GM21786 (cell line): ENCODE data around the gene MCC.

Experiments
- ATAC-seq: cut with Tn5 transposase; IDR thresholded peaks from one replicate; pipeline ENCODE4 v1.9.1; 2021; ENCODE audit not compliant: unreplicated experiment

MCC gene

DNA sequence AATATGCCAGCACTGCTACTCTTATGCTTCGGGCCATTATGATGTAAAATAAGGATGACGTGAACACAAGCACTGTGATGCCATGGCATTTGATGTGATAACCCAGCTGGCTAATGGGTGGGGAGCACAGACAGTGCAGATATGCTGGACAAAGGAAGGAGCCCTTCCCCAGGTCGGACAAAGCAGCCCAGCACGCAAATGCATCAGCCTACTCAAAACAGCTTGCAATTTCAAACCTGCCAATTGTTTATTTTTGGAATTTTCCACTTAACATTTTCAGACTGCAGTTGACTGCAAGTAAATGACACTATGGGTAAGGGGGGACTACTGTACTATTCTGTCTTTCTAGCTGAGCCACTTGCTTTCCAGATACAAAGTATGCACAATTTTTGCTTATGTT lies 330.4 kb downstream of the MCC start:
- ATAC-seq, result no peak

DNA sequence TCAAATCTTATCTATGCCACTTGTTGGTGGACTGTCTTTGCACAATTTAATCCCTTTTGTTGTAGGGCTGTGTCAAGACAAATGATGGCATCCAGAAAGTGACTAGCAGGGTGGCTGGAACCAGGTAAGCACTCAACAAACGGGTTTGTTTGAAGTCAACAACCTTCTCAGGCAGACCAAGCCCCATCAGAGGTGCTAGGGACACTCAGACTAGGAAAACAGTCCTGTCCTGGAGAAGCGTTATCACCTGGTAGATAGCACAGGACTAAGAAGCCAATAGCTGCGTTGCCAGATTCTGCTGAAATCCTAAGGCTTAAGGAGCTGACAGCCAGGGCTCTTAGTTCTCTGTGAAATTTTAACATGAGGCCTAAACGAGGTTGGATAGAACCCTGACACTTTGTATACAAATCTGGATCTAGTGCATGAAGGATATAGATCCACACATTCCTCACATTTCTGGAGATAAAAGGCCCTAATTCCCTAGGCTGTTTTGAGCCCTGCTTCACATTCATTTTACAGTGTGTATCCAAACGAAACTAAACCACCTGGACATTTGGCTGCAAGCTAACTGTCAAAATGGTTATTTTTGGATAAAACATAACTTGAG lies 331.9 kb downstream of the MCC start:
- no peak for ATAC-seq

DNA sequence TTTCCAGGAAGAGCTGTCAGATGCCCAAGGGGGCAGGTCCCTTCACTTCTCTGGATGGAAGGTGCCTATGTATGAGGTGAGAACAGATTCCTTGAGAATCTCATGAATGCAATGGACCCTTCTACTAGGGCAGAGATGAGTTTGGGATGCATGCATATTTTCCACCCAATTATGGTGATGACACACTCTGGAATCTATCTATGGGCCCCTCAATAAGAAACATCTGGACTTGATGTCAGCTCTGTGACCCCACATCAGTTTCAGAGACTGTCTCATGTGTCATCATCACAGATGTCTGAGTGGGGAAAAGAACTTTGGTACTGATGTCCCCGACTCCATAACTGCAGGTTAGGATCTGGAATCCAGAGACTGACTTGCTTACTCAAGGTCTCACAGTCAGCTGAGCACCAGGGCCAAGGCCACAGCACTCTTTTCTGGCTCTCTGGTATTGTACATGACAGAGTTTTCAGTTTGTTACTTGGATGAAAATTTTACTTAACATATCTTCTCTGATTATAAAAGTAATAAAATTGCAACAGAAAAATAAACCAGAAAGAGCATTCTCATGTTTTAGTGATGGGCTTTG lies 334.6 kb downstream of the MCC start:
- no peak for ATAC-seq

DNA sequence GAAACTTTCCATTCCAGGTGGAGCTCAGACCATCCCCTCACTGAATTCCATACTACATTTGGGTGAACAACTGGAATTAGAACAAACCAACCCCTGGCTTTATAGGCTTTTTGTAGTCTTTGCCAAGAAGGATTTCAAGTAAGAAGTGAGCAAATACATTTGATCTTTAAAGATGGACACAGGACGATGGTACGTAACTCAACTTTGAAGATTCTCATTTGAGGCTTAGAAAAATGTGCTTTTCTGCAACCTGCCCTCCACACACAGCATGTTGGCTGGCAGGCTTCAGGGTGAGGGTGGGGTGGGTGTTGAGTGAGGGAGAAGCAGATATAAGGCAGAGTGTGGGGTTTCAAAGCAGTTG lies 335.9 kb downstream of the MCC start:
- ATAC-seq, result no peak

DNA sequence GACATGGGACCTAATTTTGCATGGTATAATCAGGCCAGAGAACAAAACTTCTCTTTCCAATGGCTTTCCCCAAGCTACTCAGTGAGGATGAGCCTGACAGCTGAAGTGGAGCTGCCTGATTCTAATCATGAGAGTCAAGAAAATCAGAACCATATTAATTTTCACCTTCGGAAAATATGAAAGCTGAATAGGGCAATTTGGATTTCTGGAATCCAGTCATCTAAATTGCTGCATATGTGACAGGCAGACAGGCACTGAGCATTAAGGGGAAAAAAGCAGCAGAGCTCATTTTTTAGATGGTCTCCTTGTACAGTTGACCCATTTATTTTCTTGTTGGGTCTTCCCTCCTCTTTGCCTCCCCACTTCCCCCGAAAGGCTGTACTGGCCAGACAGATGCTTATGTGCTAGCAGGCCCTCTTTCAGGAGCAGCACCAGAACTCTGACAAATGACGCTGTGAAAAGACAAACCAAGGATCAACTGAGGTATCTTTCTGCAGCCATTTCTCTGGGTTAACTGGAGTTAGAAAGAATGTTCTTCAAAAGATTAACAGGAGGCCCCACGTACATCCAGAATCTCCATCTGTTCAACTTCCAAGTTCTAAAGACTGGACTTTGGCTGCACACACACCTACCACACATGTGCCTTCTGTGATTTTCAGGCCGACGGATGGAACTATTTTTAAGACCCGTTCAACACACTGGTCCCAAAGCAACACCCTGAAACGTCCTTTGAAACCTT lies 336.4 kb downstream of the MCC start:
- no peak for ATAC-seq

DNA sequence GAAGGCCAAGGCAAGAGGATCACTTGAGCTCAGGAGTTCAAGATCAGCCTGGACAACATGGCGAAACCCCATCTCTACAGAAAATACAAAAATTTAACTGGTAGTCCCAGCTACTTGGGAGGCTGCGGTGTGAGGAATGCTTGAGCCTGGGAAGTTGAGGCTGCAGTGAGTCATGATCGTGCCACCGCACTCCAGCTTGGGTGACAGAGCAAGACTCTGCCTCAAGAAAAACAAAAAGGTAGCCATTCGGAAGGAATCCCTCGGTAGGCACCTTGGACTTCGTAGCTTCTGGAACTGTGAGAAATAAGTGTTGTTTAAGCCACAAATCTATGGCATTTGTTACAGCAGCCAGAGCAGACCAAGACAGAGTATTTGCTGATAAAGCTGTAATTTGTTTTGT lies 337.4 kb downstream of the MCC start:
- no peak for ATAC-seq

DNA sequence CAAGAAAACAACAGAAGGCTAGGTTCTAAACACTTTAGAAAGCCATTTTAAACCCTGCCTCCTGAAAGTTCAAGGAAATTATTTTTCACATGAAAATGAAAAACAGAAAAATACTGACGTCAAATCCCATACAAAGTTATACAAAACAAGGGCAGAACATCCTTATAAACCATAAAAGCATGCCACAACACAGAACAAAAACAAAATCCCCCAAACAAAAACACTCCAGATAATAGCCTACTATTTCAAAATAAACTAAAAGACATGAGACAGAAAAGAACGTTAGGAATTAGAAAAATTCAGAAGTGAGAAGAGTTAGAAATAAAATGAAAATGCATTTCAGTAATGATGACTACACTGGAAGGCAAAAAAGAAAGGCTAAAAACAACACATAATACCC lies 338.0 kb downstream of the MCC start:
- no peak for ATAC-seq

DNA sequence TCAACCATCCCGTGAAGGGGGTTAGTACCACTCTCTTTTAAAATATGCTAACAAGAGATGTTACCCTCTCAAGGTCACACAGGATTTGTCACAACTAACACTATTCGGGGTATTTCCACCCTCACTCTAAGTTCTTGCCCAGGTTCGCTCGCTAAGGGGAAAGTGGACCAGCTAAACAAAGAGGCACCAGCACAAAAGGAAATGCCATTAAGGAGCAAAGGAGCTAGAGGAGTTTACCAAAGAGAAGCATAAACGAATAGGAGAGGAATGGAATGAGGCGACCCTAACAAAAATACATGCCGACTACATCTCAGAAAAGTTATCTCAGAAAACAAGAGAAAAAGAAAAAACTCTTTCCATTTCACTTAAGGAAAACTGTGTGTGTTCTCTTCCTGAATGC lies 340.7 kb downstream of the MCC start:
- no peak for ATAC-seq

DNA sequence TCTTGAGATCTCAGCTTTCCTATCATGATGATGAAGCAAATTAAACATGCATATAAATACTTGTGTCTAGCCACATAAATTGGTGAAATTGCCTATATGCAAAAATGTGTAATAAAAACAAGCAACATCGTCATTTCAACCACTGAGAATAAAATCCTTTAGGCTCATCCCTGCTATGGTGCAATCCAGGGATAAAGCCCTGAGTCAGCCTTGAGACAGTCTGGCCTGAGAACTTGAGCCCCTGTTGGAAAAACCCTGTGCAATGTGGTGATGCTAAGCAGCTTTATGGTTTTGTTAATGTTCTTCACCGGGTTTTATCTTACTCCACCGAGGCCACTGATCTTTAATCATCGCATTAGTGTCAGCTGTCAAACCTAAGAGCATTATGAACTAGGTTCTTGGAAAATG lies 341.1 kb downstream of the MCC start:
- ATAC-seq, result no peak

DNA sequence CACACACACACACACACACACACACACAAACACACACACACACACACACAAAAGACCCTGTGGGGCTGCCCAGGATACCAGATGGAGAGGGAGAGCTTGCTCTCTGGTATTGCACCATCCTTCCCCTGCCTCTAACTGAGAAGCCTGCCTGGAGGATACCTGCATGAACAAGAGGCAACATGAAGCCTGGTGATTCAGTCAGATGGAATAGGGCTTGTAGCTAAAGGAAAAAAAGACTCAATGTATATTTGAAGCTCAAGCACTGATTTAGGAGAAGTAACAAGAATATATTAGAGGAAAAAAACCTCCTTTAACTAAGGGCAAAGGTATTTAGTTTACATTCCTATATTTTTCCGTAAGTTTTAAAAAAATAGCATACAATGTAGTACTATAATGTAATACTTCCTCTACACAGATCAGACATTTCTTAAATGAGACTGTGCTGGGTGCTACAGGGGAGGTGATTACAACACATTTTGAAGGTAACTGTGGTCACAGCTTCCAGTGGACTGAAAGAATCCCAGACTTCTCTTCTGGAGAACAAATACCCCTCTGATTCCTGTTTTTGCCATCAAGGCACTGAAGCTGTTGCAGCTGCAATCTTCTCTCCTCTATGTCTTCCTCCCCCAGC lies 342.4 kb downstream of the MCC start:
- ATAC-seq, result no peak

DNA sequence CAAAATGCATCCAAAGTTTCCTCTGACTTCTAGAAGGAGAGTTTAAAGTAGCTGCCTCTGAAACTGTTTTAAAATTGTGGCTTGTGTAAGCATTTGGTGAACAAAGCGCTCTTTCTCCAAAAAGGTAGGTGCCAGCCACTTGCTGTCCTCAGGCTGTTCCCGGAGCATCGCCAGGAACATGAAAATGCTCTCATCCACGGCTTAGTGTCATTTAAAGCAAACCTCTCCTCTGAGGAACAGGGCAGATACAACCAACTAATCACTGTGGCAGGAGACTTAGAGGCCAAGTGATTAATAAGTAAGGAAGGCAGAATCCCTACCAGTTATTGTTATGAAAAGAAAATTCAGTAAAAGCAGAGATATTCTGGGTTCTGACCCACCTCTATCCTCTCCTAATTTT lies 346.1 kb downstream of the MCC start:
- no peak for ATAC-seq

DNA sequence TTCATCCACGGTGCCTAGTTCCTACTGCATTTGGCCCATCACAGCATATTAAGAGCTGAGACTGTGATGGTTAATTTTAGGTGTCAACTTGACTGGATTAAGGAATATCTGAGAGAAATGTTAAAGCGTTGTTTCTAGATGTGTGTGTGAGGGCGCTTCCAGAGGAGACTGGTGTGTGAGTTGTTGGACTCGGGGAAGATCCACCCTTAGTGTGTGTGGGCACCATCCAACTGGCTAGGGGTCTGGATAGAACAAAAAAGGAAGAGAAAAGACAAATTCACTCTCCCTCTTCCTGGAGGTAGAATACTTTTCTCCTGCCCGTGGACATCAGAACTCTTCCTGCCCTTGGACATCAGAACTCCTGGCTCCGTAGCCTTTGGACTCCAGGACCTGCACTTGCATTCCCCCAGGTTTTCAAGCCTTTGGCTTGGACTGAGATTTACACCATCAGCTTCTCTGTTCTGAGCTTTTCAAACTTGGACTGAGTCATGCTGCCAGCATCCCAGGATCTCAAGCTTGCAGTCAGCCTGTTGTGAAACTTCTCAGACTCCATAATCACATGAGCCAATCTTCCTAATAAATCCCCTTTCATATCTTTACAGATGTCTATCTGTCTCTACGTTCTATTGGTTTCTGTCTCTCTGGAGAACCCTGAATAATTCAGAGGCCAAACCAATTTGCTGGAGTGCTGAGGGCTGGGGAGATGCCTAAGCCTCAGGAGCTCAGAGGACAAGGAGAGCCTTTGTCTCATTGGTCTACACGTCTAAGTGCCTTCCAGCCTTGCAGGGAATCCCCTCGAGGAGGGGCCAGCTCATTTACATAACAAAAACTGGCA lies 347.2 kb downstream of the MCC start:
- ATAC-seq, result no peak

DNA sequence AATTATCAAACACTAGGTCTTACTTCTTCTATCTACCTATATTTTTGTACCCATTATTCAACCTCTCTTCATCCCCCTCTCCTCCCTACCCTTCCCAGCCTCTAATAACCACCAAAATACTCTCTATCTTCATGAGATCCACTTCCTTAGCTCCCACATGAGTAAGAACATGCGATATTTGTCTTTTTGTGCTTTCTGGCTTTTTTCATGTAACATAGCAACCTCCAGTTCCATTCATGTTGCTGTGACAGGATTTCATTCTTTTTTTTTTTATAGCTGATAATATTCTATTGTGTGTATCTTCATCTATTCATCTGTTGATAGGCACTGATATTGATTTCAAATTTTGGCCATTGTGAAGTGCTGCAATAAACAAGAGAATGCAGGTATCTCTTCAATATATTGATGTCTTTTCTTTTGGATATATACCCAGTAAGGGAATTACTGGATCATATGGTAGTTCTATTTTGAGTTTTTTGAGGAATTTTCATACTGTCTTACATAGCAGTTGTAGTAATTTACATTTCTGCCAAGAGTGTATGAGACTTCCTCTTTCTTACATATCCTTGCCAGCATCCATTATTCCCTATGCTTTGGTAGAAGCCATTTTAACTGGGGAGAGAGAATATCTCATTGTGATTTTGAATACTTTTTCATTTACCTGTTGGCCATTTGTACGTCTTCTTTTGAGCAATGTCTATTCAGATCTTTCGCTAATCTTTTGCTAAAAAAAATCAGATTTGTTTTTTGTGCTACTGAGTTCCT lies 354.9 kb downstream of the MCC start:
- ATAC-seq, result no peak

DNA sequence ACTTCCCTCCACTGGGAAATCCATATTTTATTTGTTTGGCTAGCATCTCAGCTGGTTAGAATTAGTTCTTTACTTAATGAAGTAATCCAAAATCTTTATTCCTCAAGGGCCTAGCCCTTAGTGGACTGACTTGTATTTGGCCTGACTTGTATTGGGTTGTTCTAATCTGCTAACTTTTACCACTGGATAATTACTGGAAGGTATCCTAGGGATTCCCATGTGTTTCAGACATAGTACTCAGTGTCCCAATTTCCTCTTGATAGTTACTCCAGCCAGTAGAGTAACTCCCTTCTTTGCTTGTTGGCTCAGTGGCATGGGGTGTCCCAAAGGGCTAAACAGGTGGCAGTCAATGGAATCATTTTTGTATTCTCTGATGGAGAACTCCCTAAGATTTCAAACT lies 355.7 kb downstream of the MCC start:
- no peak for ATAC-seq

DNA sequence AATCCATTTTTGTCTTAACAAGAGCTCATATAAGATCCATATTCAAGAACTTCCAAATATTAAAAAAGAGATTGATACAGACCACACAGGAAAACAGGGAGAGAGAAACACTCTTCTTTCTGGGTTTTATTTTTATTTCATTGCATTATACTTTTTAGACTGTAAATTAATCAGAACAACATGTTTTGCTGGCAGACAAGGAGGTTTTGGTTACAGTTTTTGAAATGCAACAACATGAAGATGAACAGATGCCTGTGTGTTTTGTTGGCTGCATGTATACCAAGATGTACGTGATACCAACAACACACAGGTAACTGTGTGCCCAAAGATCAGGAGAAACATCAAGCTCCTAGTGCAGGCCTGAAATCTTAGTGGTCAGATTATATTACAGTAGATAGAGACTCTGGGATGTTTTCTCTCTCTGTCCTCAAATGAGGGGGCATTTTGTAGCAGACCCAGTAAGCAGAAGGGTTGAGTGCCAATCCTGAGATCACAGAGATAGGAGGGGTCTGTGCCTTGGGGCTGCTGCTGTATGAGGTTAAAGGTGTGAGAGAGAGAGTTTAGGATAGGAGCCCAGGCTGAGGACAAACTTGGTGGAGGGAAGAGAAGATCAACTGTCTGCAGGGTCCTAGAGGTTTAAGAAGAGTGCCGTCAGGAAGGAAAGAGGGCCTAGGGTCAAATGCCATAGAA lies 359.5 kb downstream of the MCC start:
- no peak for ATAC-seq

DNA sequence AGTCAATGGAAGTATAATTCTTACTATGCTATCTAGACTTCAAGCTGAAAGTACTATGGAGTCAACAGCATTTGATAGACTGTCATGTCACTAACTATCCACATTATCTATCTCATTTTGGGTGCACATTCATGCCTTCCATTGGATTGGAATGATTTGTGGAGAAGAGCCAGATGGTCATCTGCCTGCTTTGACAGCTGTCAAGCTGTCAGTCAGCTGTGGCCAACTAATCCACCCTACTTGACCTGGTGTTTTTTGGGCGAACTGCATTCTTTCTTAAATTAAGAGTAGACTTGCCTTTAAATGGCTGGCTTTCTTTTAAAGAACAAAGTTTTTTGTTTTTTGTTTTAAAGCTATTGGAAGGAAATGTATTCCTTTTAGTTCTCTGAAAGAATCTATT lies 360.2 kb downstream of the MCC start:
- no peak for ATAC-seq

DNA sequence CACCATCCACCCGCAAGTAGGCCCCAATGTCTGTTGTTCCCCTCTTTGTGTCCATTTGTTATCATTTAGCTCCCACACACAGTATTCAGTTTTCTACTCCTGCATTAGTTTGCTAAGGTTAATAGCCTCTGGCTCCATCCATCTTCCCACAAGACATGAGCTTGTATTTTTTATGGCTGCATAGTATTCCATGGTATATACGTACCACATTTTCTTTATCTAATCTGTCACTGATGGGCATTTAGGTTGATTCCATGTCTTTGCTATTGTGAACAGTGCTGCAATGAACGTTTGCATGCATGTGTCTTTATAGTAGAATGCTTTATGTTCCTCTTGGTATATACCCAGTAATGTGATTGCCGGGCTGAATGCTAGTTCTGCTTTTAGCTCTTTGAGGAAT lies 361.2 kb downstream of the MCC start:
- no peak for ATAC-seq

DNA sequence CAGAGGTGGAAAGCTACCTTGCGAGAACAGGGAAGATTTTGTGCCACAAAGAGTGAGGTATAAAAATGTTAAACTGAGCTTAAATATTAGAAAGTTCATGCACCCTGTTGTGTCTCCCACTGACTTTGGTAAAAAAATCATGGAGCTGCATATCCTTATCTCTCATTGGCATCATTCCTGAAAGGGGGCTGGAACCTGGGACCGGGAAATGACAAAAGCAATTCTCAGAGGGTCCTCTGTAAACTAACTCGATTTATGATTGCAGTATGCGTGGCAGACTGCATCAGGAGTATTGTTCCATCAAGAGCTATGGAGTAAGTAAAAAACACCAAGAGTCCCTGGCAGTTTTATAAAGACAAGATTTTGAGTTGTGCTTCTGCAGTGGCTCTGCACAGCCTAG lies 362.9 kb downstream of the MCC start:
- ATAC-seq, result no peak

DNA sequence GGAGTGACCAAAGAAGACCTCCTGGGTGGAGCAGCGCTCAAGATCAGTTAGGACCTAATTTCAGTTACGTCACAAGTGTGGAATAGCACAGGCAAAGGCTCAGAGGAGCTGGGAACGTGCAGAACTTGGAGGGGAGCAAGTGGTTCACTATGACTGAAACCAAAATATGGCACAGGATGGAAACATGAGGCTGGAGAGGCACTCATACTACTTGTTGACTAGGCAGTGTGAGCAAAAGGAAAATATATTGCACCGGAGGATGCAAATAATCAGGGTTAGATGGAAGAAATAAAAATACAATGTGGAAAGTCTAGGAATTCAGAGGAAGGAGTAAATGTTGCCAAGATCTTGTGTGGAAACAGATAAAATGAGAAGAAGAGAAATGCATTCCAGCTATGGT lies 363.3 kb downstream of the MCC start:
- ATAC-seq, result no peak

DNA sequence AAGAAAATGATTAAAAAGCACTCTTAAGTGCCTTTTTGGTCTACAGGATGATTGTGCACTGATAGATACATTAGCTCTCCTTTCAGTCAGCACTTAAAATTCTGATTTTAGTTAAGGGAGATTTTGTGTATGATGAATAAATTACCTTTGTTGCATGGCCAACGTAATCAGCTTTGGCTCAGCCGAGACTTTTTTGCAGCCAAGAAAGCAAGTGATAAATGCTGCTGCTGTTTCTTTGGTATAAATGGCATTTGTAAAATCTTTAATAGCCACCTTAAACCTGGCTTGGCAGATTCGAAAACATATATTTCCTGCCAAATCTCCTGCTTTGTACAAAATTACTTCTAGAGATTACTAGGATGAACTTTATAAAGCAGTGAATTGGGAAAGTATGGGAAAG lies 364.0 kb downstream of the MCC start:
- ATAC-seq, result no peak
